Sciatic nerve (tissue), 2 donors: Measurements from ENCODE around the gene LRP1B. TPM values are rescaled to one million over a fixed set of nuclear protein-coding genes. Genes with fewer than 3 reads are reported as not detected.

Experiments
- ATAC-seq: fragments of 200-7000 bp; cut with Tn5 transposase; one replicate; pipeline ENCODE4 v1.9.1; 2020; ENCODE audit warnings: mild to moderate bottlenecking, moderate library complexity
- DNase-seq: peaks from one replicate; pipeline ENCODE4 v3.0.0-alpha.2; 2020; ENCODE audit warnings: low spot score
- intact Hi-C: fragments of 100-400 bp; cut with DNase I; formaldehyde crosslinking; loops from one replicate; pipeline ENCODE4 v1.14.2; 2022
- total RNA-seq: library from RNA; stranded (reverse); fragmentation: NEBNext Ultra II Directional; extraction: Animal tissue kit (Norgen Biotek cat#: 25700); gene quantifications from one replicate; pipeline ENCODE4 v1.2.1, GENCODE V29; 2021
- donor health status: DM: no; HTN: no; CAD: no.
- donor health status: DM: no; HTN: no; CAD: no.

Gene LRP1B
- total RNA-seq, 1 donor from 2014 or later: 0.62 TPM

DNA sequence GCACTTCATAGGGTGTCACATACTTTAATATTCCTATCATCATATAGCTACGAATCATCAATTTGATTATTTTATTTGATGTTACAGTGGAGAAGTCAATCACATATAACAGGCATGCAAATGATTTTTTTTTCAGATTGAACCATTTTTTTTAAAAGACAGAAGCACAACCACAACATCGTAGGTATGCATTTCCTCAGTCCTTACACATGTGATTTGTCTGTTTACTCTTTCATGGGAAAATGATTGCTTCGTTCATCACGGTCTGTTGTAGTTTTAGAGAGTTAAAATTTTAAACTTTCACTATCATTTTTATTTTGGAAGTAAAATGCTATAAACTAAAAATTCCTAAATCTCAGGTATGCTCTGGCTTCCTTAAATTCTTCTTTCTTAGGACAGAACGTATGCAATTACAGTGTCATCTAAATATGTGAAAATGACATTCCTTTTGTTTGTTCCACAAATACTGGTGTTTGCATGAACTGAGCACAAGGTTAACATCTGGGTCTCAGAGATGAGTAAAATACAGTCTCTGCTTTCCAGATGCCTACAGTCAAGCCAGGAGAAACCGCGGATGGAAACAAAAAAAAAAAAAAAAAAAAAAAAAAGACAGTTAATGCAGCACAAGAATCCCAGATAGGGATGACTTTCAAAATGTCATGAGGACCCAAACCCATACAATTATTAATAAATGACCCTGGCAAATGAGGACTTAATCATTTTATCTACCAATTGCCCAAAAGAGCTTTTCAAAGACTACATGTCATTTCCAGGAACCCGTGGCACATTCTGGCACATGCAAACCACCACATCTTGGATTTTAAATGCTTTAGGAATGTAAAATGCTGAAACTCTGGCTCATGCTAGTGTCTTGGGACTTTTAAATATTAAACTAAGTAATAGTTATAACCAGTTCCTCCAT is 201.2 kb downstream of the LRP1B start:
- intact Hi-C loops: no loop called here
- no peak for DNase-seq
- no peak for ATAC-seq

DNA sequence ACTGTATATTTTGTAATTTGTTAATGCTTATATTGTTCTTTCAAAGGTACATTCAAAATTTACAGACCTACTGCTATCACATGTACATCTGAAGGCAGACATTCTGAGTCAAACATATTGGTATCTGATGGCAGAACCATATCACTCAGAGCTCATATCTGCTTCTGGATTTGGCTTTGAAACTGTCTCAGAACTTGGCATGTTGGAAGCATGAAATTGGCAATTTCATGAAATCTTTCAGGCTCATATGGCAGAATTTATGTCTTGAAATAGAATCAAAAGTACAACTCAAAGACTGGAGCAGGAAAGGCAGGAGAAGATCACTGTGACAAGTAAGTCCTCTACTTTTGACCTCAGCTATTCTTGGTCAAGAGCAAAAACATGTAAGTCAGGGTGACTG is 202.3 kb downstream of the LRP1B start:
- no peak for DNase-seq
- intact Hi-C loops: no loop called here
- ATAC-seq: no peak

DNA sequence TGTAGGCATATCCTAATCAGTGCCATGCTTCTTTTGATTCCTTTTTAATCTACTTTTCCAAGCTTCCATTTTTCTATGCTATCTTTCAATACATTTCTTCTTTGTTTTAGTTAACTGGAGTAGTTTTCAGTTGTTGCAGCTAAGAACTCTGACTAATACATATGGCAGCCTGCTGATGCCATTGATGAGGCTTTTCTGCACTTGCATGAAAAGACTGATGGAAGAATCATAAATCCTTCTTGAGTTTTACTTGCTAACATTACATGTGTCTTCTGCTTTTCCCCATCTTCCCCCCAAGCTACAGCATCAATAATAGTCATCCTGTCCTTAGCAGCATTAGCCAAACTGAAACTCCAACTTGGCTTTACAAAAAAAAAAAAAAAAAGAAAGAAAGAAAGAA is 203.3 kb downstream of the LRP1B start:
- ATAC-seq (no peak), DNase-seq (no peak)
- intact Hi-C loops: no loop called here

DNA sequence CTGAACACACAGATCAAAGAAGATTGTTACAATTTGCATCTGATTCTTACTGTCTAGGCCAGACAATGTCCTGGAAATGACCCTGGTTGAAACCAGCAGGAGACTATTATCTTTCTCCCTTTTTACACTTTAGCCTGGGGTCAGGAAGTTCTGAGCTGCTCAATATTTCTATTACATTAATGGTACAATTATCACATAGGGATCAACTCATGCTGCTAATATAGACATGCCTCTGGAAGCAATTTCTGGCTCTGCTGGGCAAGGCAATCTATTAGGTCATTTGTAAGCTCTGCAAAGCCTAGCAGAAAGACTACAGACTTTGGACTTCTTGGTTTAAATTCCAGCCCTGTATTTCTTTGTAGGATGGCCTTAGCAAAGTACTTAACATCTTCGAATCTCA is 205.3 kb downstream of the LRP1B start:
- DNase-seq (no peak), ATAC-seq (no peak)
- intact Hi-C loops: no loop called here

DNA sequence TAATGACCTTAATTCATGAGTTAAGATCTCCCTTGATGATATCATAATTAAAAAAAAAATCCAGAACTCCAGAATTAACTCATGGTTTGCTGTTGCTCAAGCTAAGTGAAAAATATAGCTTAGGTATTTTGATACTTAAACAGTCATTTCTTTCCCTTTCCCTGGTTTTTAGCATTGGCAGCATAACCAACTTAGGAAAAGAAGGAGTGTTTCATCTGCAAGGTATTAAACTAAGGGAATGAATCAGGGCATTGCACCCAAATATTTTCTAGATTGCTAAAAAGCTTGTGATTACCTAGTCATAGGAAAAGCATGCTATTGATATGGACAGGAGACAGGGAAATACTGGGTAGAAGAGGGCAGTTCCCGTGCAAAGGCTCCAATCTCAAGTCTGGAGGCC is 207.2 kb downstream of the LRP1B start:
- no peak for DNase-seq
- intact Hi-C loops: no loop called here
- ATAC-seq: no peak

DNA sequence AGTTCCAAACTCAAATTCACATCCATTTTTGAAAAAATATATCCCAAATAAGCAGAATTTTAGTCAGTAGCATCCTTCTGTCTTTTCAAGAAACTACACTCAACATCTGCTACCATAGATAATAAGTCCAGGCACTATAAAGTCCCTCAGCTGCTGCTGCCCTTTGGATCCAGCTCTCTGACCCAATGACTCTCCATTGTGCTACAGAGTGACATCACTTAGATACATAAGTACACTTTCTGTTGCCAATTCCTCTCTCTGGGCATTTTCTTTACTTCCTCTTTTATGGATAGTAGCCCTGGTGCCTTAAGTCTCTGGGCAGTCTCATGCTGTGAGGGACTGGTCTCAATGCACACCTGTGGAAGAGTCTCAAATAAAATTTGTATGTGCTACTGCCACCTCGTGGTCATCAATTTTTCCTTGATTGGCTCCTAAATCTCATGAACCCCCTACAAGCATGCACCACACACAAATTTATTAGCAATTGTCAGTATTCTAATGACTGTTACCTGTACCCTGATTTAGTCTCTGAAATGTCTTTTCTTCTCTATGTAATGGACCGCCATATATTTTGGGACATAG is 219.2 kb downstream of the LRP1B start:
- DNase-seq: no peak
- ATAC-seq: no peak
- intact Hi-C loops: no loop called here

DNA sequence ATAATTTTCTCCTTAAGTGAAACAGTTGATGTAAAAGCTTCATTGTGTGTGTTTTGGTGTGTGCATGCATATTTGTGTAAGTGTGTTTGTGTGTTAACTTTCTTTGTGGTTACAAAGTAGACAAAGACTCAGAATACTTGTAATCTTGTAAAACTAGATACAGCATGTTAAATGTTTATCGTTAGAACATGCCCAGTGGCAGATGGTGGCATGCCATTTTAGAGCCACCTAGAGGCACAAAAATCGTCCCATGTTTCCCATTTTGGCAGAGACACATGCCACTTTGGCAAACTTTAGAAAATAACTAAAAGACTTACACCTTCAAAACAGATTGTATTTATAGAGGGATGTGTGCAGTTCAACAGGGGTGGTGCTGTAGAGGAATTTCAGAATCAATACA is 224.1 kb downstream of the LRP1B start:
- intact Hi-C loops: no loop called here
- DNase-seq (no peak), ATAC-seq (no peak)

DNA sequence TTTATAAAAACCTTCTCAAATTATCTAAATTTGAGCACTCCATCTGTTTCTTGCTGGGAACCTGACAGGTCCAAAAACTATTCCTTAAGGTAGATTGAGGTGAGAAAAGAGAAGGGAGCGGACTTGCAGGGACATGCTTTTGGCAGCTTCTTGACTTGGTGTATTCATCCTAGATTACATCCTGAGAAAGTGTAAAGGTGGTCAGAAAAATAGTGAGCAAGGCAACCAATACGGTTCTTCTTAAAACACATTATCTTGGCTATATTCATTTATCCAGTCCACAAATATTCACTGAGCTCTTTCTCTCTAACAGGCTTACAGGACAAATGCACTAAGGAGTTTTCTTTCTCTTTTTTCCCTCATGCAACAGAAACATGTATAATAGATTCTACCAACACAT is 230.0 kb downstream of the LRP1B start:
- intact Hi-C loops: no loop called here
- DNase-seq: no peak
- no peak for ATAC-seq

DNA sequence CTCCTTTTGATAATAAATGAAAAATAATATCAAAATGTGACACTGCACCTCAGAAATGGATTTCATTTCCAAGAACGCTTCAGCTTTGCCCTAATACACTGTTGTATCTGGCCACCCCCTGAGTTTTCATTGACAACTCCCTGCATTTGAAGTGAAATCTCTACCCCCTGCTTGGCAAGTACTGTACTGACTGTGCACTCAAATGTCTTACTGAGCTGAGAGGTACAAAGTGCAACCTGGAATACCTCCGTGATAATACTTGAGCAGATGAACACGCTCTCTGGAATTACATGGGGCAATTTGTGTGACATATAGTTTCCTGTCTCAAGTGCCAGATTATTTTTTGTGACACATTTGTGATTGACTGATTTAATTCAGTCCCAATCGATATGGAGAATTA is 231.1 kb downstream of the LRP1B start:
- intact Hi-C loops: no loop called here
- no peak for ATAC-seq
- DNase-seq: no peak

DNA sequence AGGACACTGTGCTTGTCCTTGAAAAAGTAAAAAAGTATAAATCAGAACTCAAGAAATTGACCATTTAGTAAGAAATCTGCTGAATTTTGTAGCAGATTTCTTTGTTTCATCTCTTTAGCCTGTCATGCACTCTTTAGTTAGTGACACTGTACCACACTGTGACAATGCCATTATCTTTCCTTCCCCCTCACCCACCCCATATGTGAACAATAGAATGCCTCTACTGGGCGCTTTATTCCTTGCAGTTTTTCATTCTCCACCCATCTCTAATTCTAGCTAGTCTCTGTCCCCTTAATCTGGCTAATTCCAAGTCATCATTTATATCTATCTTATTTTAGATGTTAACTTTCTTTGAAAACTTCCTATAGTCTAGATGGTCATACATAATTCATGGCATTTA is 241.0 kb downstream of the LRP1B start:
- ATAC-seq (no peak), DNase-seq (no peak)
- intact Hi-C loops: no loop called here

DNA sequence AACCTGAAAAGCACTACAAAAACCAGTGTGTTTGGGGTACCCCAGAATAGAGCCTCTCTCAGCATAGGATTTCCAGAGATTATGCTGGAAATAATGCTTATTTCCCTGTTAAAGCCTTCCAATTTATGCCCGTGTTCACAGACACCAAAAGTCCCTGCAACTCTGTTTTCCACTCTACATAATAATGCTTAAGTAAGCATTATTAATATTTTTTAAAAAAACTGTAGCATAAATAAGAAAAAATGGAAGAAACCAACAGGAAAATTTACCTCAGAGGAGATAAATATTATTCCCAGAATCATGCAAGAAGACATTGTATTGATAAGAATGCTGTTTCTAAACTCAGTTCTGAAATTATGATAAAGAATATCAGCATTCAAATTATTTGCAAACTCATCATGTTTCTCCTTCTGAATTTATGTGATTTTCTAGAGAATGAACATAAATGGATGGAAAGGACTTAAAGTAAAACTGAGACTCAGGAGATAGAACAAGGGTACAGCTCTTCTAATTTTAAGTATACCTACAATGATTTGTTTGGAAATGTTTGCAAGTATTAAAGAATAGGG is 241.7 kb downstream of the LRP1B start:
- intact Hi-C loops: no loop called here
- ATAC-seq (no peak), DNase-seq (no peak)

DNA sequence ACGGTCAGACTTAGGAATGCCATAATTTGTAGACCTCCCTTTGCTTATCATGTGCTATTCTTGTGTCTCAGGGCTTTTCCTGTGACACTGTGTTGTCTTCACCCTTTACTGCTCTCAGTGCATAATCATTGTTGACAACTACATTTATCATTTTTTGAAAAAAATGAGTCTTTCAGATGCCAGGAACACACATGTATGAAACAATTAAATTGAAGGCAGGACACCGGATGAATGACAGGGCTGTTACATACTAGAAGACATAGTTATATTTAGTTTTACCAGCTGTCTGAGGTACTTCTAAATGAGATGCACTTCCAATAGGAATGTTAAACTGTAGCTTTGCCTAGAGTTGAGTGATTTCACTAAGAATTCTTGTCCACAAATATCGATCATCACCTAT is 243.5 kb downstream of the LRP1B start:
- intact Hi-C loops: no loop called here
- ATAC-seq (no peak), DNase-seq (no peak)

DNA sequence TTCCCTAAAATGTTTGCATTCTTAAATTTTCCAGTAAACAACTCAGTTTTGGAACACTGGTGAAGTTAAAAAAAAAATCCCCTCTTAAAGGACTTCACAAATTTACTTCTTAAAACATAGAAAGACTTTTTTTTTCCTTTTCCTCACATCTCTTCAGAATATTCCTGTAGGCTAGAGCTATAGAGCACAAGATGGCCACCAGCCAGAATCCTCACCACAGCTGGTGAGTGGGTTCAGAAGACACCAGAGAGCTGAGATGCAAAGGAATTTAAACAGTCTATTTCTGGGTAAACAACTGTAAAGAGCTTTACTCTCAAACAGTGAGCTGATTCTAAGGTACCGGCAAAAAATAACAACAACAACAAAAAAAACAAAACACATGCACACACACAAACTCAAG is 252.8 kb downstream of the LRP1B start:
- ATAC-seq: no peak
- intact Hi-C loops: no loop called here
- DNase-seq: no peak

DNA sequence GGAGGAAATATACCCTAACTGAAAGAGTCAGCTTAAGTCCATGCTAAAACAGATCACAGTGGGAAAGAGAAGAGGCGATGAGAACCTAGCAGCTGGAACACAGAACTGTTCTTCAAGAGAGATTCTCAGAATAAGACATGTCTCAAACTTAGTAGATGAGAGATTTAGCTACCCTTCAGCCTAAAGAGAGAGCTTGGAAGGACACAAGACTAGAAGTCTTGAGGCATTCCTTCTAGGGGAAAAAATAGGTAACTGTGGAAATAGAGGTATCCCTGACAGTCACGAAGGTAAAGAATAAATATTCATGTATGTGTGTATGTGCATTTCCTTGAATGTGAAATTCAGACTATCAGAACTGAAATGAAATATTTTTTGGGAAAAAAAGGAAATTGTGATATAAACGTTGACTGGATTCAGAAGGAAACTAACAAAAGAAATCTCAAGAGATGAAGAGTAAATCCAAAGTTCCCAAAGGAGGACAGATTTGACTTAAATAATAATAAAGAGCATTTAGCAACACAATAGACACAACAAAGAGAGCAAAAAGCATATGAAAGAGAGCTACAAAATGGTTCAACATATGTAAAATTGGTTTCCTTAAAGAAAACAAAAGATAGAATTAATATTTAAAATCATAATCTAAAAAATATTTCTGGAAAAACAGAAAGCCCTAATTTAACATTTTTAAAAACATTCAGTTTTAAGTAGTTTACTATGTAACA is 258.7 kb downstream of the LRP1B start:
- DNase-seq (no peak), ATAC-seq (no peak)
- intact Hi-C loops: no loop called here

DNA sequence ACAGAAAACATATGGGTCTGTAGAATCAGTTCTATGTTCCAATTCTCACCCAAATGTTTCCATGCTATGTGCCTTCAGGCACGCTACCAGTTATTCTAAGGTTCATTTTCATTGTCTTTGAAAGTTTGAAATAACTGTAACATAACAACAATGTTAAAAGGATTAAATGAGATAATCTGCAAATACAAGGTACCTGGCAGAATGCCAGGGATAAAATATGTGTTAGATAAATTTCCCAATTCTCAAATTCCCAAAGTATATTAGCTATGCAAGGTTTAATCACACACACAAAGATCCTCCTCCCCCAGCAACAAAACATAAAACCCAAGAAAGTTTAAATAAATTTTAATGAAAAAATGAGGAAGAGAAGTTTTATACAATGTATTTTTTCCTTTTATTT is 261.2 kb downstream of the LRP1B start:
- DNase-seq (no peak), ATAC-seq (no peak)
- intact Hi-C loops: no loop called here

DNA sequence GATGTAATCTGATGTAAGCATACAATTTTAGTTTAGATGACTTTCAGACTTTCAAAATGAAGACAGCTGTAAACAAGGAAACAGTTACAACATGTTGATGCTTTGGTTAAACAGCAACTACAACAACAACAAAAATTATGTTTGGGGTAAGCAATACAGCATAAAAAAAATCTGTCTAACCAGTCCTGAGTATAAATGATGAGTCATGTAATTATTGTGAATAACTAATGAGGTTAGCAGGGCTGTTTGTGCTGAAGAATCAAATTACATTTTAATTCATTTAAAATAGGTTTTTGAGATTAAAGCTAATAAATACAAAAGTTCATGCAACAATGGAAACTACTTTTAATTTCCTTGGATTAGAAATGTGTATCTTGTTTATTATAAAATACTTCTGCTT is 266.9 kb downstream of the LRP1B start:
- no peak for ATAC-seq
- intact Hi-C loops: no loop called here
- DNase-seq: no peak

DNA sequence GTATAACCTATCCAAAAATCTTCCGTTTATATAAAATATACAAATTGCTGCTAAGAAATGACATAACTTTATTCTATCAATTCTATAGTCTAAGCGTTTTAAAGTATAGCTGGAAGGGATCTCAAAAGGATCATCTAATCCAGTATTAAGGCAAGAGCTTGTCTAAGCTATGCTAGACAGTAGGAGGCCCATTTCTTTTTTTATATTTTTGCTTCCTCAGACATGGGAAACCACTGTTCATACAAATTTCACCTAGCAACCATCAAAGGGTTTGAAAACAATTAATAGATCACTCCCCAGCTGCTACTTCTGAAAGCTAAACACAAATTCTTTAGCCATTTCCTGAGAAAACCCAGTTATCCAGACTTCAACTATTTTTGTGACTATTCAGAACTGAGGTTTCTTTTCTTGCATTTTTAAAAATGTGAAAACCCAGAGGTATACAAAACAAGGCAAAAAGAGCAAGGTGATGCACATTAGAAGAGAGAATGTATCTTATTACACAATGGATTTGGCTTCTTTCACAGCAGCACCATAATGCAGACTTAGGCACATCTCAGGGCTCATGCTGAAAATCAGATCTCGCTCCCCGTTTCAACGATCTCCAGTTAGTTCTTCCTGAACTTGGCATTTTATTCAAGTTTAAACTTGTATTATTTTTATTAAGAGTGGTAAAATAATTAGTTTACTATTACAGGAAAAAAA is 274.4 kb downstream of the LRP1B start:
- ATAC-seq: no peak
- intact Hi-C loops: no loop called here
- no peak for DNase-seq

DNA sequence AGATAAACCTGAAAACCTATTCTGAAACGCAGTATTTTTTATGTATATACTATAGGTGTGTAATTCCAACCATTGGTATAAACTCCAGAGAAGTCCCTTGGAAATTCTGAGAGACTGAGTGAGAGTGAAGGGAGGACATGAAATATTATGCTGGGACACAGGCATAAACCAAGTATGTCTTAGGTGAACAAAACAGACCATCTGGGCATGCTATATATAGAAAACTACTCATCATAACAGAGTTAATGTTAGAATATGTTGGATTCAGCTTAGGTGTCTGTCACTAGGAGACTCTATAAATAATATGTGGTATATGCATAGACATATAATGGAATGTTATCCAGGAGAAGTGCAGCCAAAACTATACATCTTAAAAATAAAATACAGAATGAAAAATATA is 282.6 kb downstream of the LRP1B start:
- intact Hi-C loops: no loop called here
- DNase-seq: no peak
- no peak for ATAC-seq

DNA sequence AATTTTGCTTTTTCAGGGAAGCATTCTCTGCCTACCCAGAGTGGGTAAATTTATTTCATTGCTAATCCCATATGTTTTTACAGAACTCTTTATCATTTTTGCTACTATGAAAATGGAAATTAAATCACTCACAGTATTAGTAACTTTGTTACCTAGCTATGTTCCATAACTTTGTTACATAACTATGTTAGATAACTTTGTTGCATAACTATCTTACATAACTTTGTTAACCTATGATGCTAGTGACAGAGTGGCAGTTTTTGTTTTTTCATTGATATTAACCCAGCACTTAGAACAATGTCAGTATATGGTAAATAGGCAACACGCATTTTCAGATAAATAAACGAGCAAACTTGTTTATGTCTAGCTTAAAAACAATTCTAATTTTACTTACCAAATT is 286.6 kb downstream of the LRP1B start:
- no peak for DNase-seq
- intact Hi-C loops: no loop called here
- no peak for ATAC-seq
